CD1c-positive myeloid dendritic cell (primary cell): ENCODE data around the gene GOPC.

Experiments used
- DNase-seq: peaks from one replicate; pipeline ENCODE4 v3.0.0-alpha.2; 2016; ENCODE audit errors: extremely low spot score

Gene GOPC

DNA sequence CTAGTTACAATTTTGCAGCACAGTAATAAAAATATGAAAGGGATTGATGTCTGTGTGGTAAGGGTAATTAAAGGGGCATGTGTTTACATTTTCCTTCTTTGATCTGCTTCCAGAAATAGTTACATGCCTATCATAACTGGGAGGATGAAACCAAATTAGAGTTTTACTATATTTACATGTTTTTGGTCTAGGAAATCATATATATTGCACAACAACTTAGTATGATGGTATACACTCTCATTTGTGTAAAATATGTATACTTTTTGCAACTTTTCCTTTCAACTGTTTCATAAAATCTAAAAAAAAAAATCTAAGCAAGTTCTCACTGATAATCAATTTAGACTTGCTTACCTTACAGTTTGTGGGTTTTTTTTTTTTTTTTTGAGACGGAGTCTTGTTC lies 87.7 kb downstream of the GOPC start:
- no peak for DNase-seq

DNA sequence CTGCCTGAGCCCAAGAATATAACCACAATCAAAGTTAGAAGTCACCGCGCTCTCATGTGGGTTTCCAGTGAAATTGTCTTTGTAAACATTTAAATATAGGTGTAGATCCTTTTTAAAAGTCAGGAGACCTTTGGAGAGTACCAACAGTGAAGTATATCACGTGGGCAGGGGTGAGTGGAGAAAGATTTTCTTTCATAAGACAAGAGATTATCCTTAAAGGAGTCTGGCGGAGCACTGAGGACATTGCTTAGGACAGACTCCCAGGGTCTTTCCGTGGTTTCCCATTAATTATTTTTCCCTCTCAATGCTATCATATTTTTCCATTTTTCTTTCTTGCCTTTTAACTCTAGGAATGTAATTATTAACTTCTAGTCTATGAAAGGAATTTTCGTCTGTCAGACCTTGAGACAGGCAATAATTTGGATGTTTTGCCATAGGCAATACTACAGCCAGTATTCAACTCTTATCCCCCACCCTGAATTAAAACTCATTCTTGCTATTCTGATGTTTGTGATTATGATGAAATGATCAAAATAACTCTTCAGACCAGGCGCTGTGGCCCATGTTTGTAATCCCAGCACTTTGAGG lies 88.4 kb downstream of the GOPC start:
- no peak for DNase-seq

DNA sequence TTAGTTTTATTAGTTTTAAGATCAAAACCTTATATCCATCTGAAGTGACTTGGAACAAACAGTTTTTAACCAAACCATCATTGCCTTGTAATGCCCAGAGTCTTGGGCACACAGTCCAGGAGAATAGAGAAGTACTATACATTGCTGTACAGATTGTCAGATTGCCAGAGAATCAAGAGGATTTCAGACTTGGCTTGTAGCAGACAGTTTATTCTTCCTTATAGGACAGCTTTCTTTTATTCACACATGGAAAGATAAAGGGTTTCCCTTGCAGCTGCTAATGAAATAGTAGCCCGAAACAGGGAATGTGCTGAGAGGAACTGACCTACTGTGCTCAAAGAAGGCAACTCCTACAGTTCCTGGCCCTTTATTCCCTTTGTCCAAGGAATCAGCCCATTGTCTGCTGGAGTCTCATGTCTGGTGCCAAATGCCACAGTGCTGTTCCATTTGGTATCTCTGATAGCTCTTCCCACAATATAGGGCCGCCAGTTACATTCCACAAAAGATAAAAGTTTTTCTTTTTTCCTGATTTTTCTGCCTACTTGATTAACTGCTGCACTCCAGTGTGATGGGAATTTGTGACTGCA lies 89.2 kb downstream of the GOPC start:
- no peak for DNase-seq

DNA sequence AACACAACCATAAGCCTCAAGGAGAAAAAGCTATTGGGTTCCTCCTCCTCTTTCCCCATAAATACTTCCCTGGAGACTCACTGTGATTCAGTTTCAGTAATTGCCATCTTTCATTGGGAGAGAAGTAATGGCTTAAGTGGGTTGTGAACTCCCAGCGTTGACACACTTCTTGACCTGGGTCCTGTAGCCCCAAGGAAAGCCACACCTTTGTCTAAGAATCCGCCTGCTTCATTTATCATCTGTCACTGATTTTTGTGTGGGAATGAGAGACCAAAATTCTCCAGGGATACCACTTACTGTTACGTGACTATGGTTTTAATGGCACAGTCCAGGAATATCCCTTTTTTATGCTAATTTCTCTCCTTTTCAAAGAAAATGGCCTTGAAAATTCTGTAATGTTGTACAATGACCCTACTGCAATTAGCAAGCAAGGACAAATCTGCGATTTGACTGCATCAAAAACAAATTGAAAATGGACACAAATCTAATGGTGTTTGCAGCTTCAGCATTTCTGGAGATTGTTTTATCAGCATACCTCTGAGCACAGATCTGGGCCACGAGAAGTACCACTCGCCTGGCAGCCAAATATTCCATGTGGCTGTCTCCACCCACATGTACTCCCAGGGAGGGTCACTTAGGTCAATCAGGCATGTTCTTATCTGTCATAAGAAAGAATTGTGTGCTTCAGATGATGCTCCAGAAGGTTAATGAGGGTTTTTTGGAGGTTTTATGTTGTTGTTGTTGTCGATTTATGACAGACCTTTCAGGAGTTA lies 90.1 kb downstream of the GOPC start:
- DNase-seq, result no peak
